OCI-LY7 (cell line): ENCODE data around the gene KIF12. TPM values are rescaled to one million over a fixed set of nuclear protein-coding genes. Genes with fewer than 3 reads are reported as not detected.

Experiments
- BruUV-seq: library from RNA; stranded (reverse); fragments of 400-500 nt; replicated peaks from 2 replicates; lab custom pipeline; 2021; lab: Mats Ljungman, UMichigan
- CTCF ChIA-PET: fragments of 300-600 bp; sonication (Branson Sonifier 250); formaldehyde crosslinking; loops from one replicate; lab custom pipeline; 2022; ENCODE audit warnings: antibody characterized with exemption; ENCODE audit not compliant: unreplicated experiment; lab: Charles Lee
- POLR2A ChIA-PET: fragments of 300-600 bp; sonication (Branson Sonifier 250); formaldehyde crosslinking; loops from one replicate; lab custom pipeline; 2022; ENCODE audit warnings: antibody characterized with exemption; lab: Charles Lee
- DNase-seq: peaks from one replicate; pipeline ENCODE4 v3.0.0-alpha.2; 2015; ENCODE audit warnings: low spot score
- H2AFZ ChIP-seq: fragments of 200-600 bp; sonication (generic), shearing (Covaris generic); 2 replicates; pipeline ENCODE4 v1.6.1; 2014; ENCODE audit warnings: mild to moderate bottlenecking, antibody characterized with exemption, low read length, moderate library complexity
- H3K27ac ChIP-seq: fragments of 200-600 bp; sonication (generic); 2 replicates; pipeline ENCODE4 v1.5.1; 2014; ENCODE audit warnings: mixed run types, low read depth, mild to moderate bottlenecking, moderate library complexity, low read length, inconsistent platforms; ENCODE audit not compliant: poor library complexity, severe bottlenecking
- H3K36me3 ChIP-seq: fragments of 200-600 bp; sonication (generic); 2 replicates; pipeline ENCODE4 v1.6.1; 2014; ENCODE audit warnings: mild to moderate bottlenecking, antibody characterized with exemption, low read length, moderate library complexity, mixed read lengths; ENCODE audit not compliant: insufficient read depth
- H3K4me1 ChIP-seq: fragments of 200-600 bp; sonication (generic); 2 replicates; pipeline ENCODE4 v1.5.1; 2014; ENCODE audit warnings: mild to moderate bottlenecking, low read length; ENCODE audit not compliant: insufficient read depth, poor library complexity, severe bottlenecking
- H3K4me2 ChIP-seq: fragments of 200-600 bp; sonication (generic); 2 replicates; pipeline ENCODE4 v1.6.1; 2014; ENCODE audit warnings: mild to moderate bottlenecking, low read length
- H3K4me3 ChIP-seq: fragments of 200-600 bp; sonication (generic); 2 replicates; pipeline ENCODE4 v1.5.1; 2014; ENCODE audit warnings: mild to moderate bottlenecking, low read depth, low read length; ENCODE audit not compliant: poor library complexity, severe bottlenecking
- H3K79me2 ChIP-seq: fragments of 200-600 bp; sonication (generic); 2 replicates; pipeline ENCODE4 v1.6.1; 2016; ENCODE audit warnings: low read depth, mild to moderate bottlenecking, low read length, moderate library complexity, mixed read lengths; ENCODE audit not compliant: insufficient read depth
- H3K9me2 ChIP-seq: fragments of 200-600 bp; sonication (generic); 2 replicates; pipeline ENCODE4 v1.6.1; 2016; ENCODE audit warnings: mild to moderate bottlenecking, low read length, mixed read lengths; ENCODE audit not compliant: insufficient read depth
- H3K9me3 ChIP-seq: fragments of 200-600 bp; sonication (generic); 2 replicates; pipeline ENCODE4 v1.6.1; 2014; ENCODE audit warnings: mild to moderate bottlenecking, mixed run types, low read length, mixed read lengths
- H4K20me1 ChIP-seq: fragments of 200-600 bp; sonication (generic); 2 replicates; pipeline ENCODE4 v1.6.1; 2014; ENCODE audit warnings: mild to moderate bottlenecking, antibody characterized with exemption, low read length, moderate library complexity, mixed read lengths; ENCODE audit not compliant: insufficient read depth
- CTCF ChIP-seq: fragments of 200-600 bp; sonication (generic); conservative IDR thresholded peaks from 2 replicates; pipeline ENCODE4 v1.5.1; 2014; ENCODE audit warnings: mild to moderate bottlenecking, antibody characterized with exemption, low read length, moderate library complexity, mixed read lengths
- EZH2phosphoT487 ChIP-seq: fragments of 200-600 bp; sonication (generic); IDR thresholded peaks from 2 replicates; pipeline ENCODE4 v1.6.1; 2018; ENCODE audit warnings: low read depth, borderline replicate concordance, mild to moderate bottlenecking, mixed run types, antibody characterized with exemption, low read length, moderate library complexity, mixed read lengths
- intact Hi-C: fragments of 100-400 bp; cut with micrococcal nuclease; formaldehyde crosslinking; loops from one replicate; pipeline ENCODE4 v1.10.0; 2022; ENCODE audit not compliant: unreplicated experiment
- total RNA-seq, 2 experiments: library from RNA; depleted of rRNA in 1 of 2; stranded (reverse); fragments of >200 nt in 1 of 2; shearing (Covaris generic) in 1 of 2; gene quantifications; 2 replicates each; pipeline ENCODE4 v1.2.3, GENCODE V29; 2014 to 2022

Gene KIF12
- total RNA-seq, 2 experiments from 2014 or later: not detected

DNA sequence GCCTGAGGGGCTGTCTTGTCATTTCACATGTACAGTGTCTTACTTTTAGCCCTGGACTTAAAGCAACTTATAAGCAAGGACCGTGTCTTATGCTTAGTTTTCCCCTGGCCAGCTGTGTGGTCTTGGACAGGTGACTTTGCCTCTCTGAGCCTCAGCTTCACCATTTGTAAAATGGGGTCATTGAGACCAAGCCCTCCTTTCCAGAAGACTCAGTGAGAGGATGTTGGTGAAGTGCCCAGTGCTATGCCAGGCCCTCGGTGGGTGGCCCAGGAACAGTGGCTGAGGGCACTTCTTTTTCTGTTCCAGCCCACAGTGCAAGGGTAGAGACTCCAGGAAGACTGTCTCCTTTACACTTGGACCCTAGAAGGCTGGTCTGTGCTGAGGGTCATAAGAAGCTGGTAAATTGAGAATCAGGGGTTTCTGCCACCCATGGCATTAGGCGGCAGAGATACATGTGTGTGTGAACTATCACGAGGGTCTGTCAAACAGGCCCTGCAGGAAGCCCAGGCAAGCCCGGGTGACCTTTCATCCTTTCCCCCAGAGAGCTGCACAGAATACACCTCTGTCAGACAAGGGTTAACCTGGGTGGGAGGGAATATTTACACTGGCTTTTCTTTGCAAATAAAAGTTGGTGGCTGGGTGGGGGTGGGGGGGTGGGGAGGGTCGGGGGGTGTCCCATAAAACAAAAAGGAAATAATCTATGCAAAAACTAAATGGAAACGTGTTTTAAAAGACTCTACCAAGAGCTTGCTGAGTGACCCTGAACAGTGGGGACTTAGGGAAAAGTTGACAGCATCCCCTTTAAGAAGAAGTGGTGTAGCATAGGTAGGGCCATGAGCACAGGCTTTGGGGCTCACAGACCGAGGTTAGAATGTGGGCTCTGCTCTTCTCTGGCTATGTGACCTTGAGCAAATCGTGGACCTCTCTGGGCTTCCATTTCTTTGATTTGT lies 20.4 kb upstream of the KIF12 start:
- Histone ChIP-seq H2AFZ (no peak overlapping the region), H3K9me3 (no peaks in the 10 kb centered on the region), H3K36me3 (no peaks in the 10 kb centered on the region), H3K79me2 (no peaks in the 10 kb centered on the region), H3K4me1 (no peaks in the 10 kb centered on the region), H3K4me3 (no peak overlapping the region), H3K4me2 (no peak overlapping the region), H3K9me2 (no peaks in the 10 kb centered on the region), H4K20me1 (no peaks in the 10 kb centered on the region), H3K27ac (no peak overlapping the region)
- no TSS peak for BruUV-seq
- TF ChIP-seq EZH2phosphoT487 (no peak), CTCF (no peak)
- CTCF ChIA-PET: no interaction called here
- intact Hi-C loops: no loop called here
- POLR2A ChIA-PET: no interaction called here
- no peak for DNase-seq

DNA sequence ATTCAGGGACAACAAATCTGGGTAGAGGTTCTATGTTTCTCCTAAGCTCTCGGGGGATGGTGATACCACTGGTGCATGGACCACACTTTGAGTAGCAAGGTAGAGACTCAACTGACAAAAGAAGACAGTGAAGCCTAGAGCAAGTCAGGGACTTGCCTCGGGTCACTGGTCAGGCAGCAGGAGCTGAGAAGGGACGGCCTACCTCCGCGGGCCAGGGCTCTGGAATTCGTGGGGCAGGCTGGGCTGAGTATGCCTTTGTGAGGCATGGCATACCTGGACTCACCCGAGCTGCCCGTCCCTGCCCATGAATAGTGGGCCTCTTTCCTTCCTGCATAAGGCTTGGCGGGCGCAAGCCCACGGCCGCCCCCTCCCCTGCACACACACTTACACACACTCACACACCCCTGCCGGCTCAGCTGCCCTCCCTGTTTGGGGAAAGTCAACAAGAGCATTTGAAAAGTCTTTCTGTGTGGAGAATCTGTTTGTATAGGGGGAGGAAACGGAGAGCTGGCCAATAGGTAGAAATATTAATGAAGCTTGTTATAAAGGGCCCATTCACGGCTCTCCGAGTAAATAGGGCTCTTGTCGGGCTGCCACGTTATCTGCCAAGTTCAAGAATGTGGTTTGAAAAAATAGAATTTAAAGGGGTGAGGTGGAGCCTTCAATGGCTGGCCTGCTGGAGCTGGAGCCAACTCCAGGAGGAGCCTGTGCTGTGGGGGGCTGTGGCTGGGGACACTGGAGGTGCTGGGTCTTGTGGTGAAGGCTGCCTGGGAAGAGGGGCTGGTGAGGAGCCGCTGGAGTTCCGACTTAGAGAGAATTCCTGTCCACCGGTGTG lies 19.1 kb upstream of the KIF12 start:
- CTCF ChIA-PET: interaction anchor here (0.6 kb wide), 1 partner anchor 1249 kb away, joined by 3 read pairs; no protein-coding TSS in a partner anchor

More for the DNA sequence above, 19.1 kb upstream of the KIF12 start:
- no peaks in the 10 kb centered on the region for H4K20me1 ChIP-seq
- TF ChIP-seq EZH2phosphoT487 (no peak), CTCF (no peak)
- no peak overlapping the region for H2AFZ ChIP-seq
- H3K4me3 ChIP-seq: no peak overlapping the region
- H3K9me3 ChIP-seq: no peaks in the 10 kb centered on the region
- H3K36me3 ChIP-seq: no peaks in the 10 kb centered on the region
- no TSS peak for BruUV-seq
- H3K79me2 ChIP-seq: no peaks in the 10 kb centered on the region
- no peak overlapping the region for H3K27ac ChIP-seq
- POLR2A ChIA-PET: interaction anchor here (0.7 kb wide), 1 partner anchor 18 kb away, joined by 3 read pairs; no protein-coding TSS in a partner anchor
- no peak overlapping the region for H3K4me2 ChIP-seq
- no peaks in the 10 kb centered on the region for H3K4me1 ChIP-seq
- no peak for DNase-seq
- no peaks in the 10 kb centered on the region for H3K9me2 ChIP-seq
- intact Hi-C loops: no loop called here
